Muscle layer of colon (tissue), 2 donors: ENCODE measurements around the gene PDGFB.
A peak's percentile ranks its signal among the peaks of the same experiment; 100 is the strongest.

Experiments used
- H3K27ac ChIP-seq: one replicate; pipeline ENCODE4 v1.7.0; 2013; ENCODE audit warnings: low read depth, mild to moderate bottlenecking, low read length, moderate library complexity
- H3K27me3 ChIP-seq, 2 donors: one replicate each; pipeline ENCODE4 v1.7.0; 2013; ENCODE audit warnings: low read length in 2 of 2, mild to moderate bottlenecking in 2 of 2; ENCODE audit not compliant: insufficient read depth in 2 of 2, control insufficient read depth in 1 of 2
- H3K36me3 ChIP-seq: one replicate; pipeline ENCODE4 v1.7.0; 2013; ENCODE audit warnings: mild to moderate bottlenecking, low read length; ENCODE audit not compliant: insufficient read depth
- H3K4me1 ChIP-seq: one replicate; pipeline ENCODE4 v1.7.0; 2013; ENCODE audit warnings: mild to moderate bottlenecking, low read length; ENCODE audit not compliant: insufficient read depth
- H3K4me3 ChIP-seq, 2 donors: one replicate each; pipeline ENCODE4 v1.7.0; 2013; ENCODE audit warnings: low read length in 2 of 2, low read depth in 1 of 2, mild to moderate bottlenecking in 1 of 2, moderate library complexity in 1 of 2
- H3K9ac ChIP-seq: one replicate; pipeline ENCODE4 v1.7.0; 2013; ENCODE audit warnings: low read length
- H3K9me3 ChIP-seq: one replicate; pipeline ENCODE4 v1.7.0; 2013; ENCODE audit warnings: mild to moderate bottlenecking, low read length
- donor health status: abdominal sarcoma.
- donor health status: Adenocarcinoma of cecum.

The PDGFB gene

GRCh38 chr22:39244496-39245129 lies at the start of gene PDGFB:
Gene PDGFB, minus strand, starts transcription at chr22:39244982. Its CDS starts 1,019 bp downstream, at chr22:39243963.
- Histone ChIP-seq H3K9me3 (no peaks in the 10 kb centered on the region), H3K4me1 (peaks cover 30% of the 10 kb centered on the region), H3K36me3 (no peaks in the 10 kb centered on the region), H3K4me3 (peak within 1 kb of the TSS; percentile 31 to 35), H3K9ac (no peak within 1 kb of the TSS), H3K27me3 (peaks cover 16 to 53% of the 10 kb centered on the region in 2 donors), H3K27ac (no peak within 1 kb of the TSS)

GRCh38 chr22:39293766-39294368 lies 49.1 kb upstream of the PDGFB start:
- H3K36me3 ChIP-seq: no peaks in the 10 kb centered on the region
- no peak overlapping the region for H3K9ac ChIP-seq
- peaks cover 0 to 3% of the 10 kb centered on the region in 2 donors for H3K27me3 ChIP-seq
- H3K4me3 ChIP-seq: no peak overlapping the region
- peaks cover 23% of the 10 kb centered on the region for H3K4me1 ChIP-seq
- no peaks in the 10 kb centered on the region for H3K9me3 ChIP-seq
- H3K27ac ChIP-seq: no peak overlapping the region

GRCh38 chr22:39292561-39293074 lies 47.8 kb upstream of the PDGFB start:
- Histone ChIP-seq H3K36me3 (no peaks in the 10 kb centered on the region), H3K27me3 (peaks cover 0 to 3% of the 10 kb centered on the region in 2 donors), H3K27ac (no peak overlapping the region), H3K4me3 (no peak overlapping the region), H3K9ac (no peak overlapping the region), H3K9me3 (no peaks in the 10 kb centered on the region), H3K4me1 (peaks cover 23% of the 10 kb centered on the region)

GRCh38 chr22:39292031-39292462 lies 47.3 kb upstream of the PDGFB start:
- Histone ChIP-seq H3K9ac (no peak overlapping the region), H3K4me3 (no peak overlapping the region), H3K27ac (no peak overlapping the region), H3K36me3 (no peaks in the 10 kb centered on the region), H3K4me1 (peaks cover 23% of the 10 kb centered on the region), H3K27me3 (peaks cover 0 to 3% of the 10 kb centered on the region in 2 donors), H3K9me3 (no peaks in the 10 kb centered on the region)

GRCh38 chr22:39291523-39291922 lies 46.7 kb upstream of the PDGFB start:
- H3K27ac ChIP-seq: no peak overlapping the region
- H3K4me1 ChIP-seq: peaks cover 23% of the 10 kb centered on the region

GRCh38 chr22:39290724-39291161 lies 46.0 kb upstream of the PDGFB start:
- Histone ChIP-seq H3K9me3 (no peaks in the 10 kb centered on the region), H3K27me3 (no peaks in the 10 kb centered on the region), H3K9ac (no peak overlapping the region), H3K27ac (no peak overlapping the region), H3K4me3 (no peak overlapping the region), H3K4me1 (peaks cover 23% of the 10 kb centered on the region), H3K36me3 (no peaks in the 10 kb centered on the region)

More at GRCh38 chr22:39291523-39291922, 46.7 kb upstream of the PDGFB start:
- H3K4me3 ChIP-seq: no peak overlapping the region
- H3K9ac ChIP-seq: no peak overlapping the region
- H3K36me3 ChIP-seq: no peaks in the 10 kb centered on the region
- H3K27me3 ChIP-seq: no peaks in the 10 kb centered on the region
- H3K9me3 ChIP-seq: no peaks in the 10 kb centered on the region

- H3K9me3 ChIP-seq: no peaks in the 10 kb centered on the region
- no peak overlapping the region for H3K27ac ChIP-seq
- no peaks in the 10 kb centered on the region for H3K36me3 ChIP-seq
- H3K9ac ChIP-seq: no peak overlapping the region
- H3K4me3 ChIP-seq: no peak overlapping the region
- H3K27me3 ChIP-seq: no peaks in the 10 kb centered on the region
- peaks cover 23% of the 10 kb centered on the region for H3K4me1 ChIP-seq
Observed at GRCh38 chr22:39289975-39290720, 45.4 kb upstream of the PDGFB start.

- H3K27me3 ChIP-seq: no peaks in the 10 kb centered on the region
- H3K4me1 ChIP-seq: peaks cover 23% of the 10 kb centered on the region
- peaks cover 4% of the 10 kb centered on the region for H3K9me3 ChIP-seq
- H3K9ac ChIP-seq: no peak overlapping the region
- H3K27ac ChIP-seq: no peak overlapping the region
- H3K4me3 ChIP-seq: no peak overlapping the region
- no peaks in the 10 kb centered on the region for H3K36me3 ChIP-seq
Observed at GRCh38 chr22:39289533-39289932, 44.8 kb upstream of the PDGFB start.

GRCh38 chr22:39288135-39288898 lies 43.5 kb upstream of the PDGFB start:
- Histone ChIP-seq H3K4me3 (no peak overlapping the region), H3K36me3 (no peaks in the 10 kb centered on the region), H3K9me3 (peaks cover 4% of the 10 kb centered on the region), H3K27ac (no peak overlapping the region), H3K27me3 (no peaks in the 10 kb centered on the region), H3K4me1 (peaks cover 23% of the 10 kb centered on the region), H3K9ac (no peak overlapping the region)

GRCh38 chr22:39287076-39287725 lies 42.4 kb upstream of the PDGFB start:
- peaks cover 4% of the 10 kb centered on the region for H3K9me3 ChIP-seq
- H3K36me3 ChIP-seq: no peaks in the 10 kb centered on the region
- no peak overlapping the region for H3K4me3 ChIP-seq
- no peaks in the 10 kb centered on the region for H3K27me3 ChIP-seq
- H3K27ac ChIP-seq: no peak overlapping the region
- H3K9ac ChIP-seq: no peak overlapping the region
- H3K4me1 ChIP-seq: peaks cover 19% of the 10 kb centered on the region
